Esophagus squamous epithelium (tissue), 4 donors: ENCODE data around the gene MED13L.

ENCODE experiments used
- CTCF ChIP-seq, 6 experiments: fragments of 450-650 bp in 4 of 6; fragments of 200-600 bp in 2 of 6; sonication (generic) in 2 of 6; IDR thresholded peaks; one replicate each; pipeline ENCODE4 v1.5.1; 2016 to 2019; ENCODE audit warnings: antibody characterized with exemption in 6 of 6, mild to moderate bottlenecking in 4 of 6, moderate library complexity in 4 of 6
- POLR2A ChIP-seq, 4 donors: fragments of 450-650 bp; IDR thresholded peaks; one replicate each; pipeline ENCODE4 v1.6.1; 2017; ENCODE audit warnings: antibody characterized with exemption in 4 of 4, mild to moderate bottlenecking in 4 of 4, moderate library complexity in 3 of 4

GRCh38 chr12:116184763-116185162, 92.7 kb downstream of the MED13L start:
- no peak for TF ChIP-seq POLR2A (IDR thresholded peaks at IDR 0.05)
- TF ChIP-seq CTCF (IDR thresholded peaks at IDR 0.05), result no peak
